Loucy (cell line): ENCODE measurements around the gene WDR49.

Source experiments
- EZH2phosphoT487 ChIP-seq: fragments of 200-600 bp; IDR thresholded peaks from 2 replicates; pipeline ENCODE4 v1.6.1; 2018; ENCODE audit warnings: antibody characterized with exemption, mild to moderate bottlenecking, moderate library complexity, borderline replicate concordance
- TF ChIP-seq, protein P1 (sequence below): fragments of 200-600 bp; sonication (generic); conservative IDR thresholded peaks from 2 replicates; pipeline ENCODE4 v1.5.1; 2014; ENCODE audit warnings: mild to moderate bottlenecking, antibody characterized with exemption, low read length

GRCh38 chr3:167609156-167609555 lies 44.6 kb downstream of the WDR49 start:
- TF ChIP-seq EZH2phosphoT487, result no peak
- TF ChIP-seq, protein P1, sequence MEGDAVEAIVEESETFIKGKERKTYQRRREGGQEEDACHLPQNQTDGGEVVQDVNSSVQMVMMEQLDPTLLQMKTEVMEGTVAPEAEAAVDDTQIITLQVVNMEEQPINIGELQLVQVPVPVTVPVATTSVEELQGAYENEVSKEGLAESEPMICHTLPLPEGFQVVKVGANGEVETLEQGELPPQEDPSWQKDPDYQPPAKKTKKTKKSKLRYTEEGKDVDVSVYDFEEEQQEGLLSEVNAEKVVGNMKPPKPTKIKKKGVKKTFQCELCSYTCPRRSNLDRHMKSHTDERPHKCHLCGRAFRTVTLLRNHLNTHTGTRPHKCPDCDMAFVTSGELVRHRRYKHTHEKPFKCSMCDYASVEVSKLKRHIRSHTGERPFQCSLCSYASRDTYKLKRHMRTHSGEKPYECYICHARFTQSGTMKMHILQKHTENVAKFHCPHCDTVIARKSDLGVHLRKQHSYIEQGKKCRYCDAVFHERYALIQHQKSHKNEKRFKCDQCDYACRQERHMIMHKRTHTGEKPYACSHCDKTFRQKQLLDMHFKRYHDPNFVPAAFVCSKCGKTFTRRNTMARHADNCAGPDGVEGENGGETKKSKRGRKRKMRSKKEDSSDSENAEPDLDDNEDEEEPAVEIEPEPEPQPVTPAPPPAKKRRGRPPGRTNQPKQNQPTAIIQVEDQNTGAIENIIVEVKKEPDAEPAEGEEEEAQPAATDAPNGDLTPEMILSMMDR, result no peak
